C4-2B (cell line): ENCODE data around the gene TRAPPC14.

ENCODE experiments used
- H3K27ac ChIP-seq: fragments of 450-650 bp; 2 replicates; pipeline ENCODE4 v1.5.1; 2017
- CTCF ChIP-seq: fragments of 450-650 bp; conservative IDR thresholded peaks from 2 replicates; pipeline ENCODE4 v1.5.1; 2017; ENCODE audit warnings: mild to moderate bottlenecking
- ZFX ChIP-seq: fragments of 450-650 bp; IDR thresholded peaks from 2 replicates; pipeline ENCODE4 v1.6.1; 2017

The TRAPPC14 gene

GRCh38 chr7:100124301-100125230 lies 34.0 kb downstream of the TRAPPC14 start:
- H3K27ac ChIP-seq: no peak overlapping the region
- TF ChIP-seq ZFX (no peak), CTCF (no peak)

GRCh38 chr7:100122568-100122967 lies 36.0 kb downstream of the TRAPPC14 start:
- no peak for TF ChIP-seq ZFX
- no peak for TF ChIP-seq CTCF
- H3K27ac ChIP-seq: no peak overlapping the region

GRCh38 chr7:100122067-100122466 lies 36.5 kb downstream of the TRAPPC14 start:
- TF ChIP-seq CTCF (no peak), ZFX (no peak)
- H3K27ac ChIP-seq: no peak overlapping the region

- 0 out of 2 replicates have a peak overlapping the region, but pooled peaks have one; percentile 85 for H3K27ac ChIP-seq
- TF ChIP-seq ZFX (no peak), CTCF (no peak)
These were observed 37.8 kb downstream of the TRAPPC14 start for GRCh38 chr7:100120733-100121036.

GRCh38 chr7:100119970-100120732 lies 38.4 kb downstream of the TRAPPC14 start:
- TF ChIP-seq CTCF (no peak), ZFX (no peak)
- H3K27ac ChIP-seq: peak overlapping the region; percentile 85

- TF ChIP-seq CTCF (no peak), ZFX (no peak)
- H3K27ac ChIP-seq: peak within 1 kb of the TSS; percentile 85
These were observed 39.2 kb downstream of the TRAPPC14 start, which contains the start of the genes CNPY4 and TAF6 for GRCh38 chr7:100119072-100119969. TSS of gene CNPY4 (plus strand) at chr7:100119634. CDS start at chr7:100119745, 111 bp downstream. TSS of gene TAF6 (minus strand) at chr7:100119358. CDS start at chr7:100114209, 5,149 bp downstream.
